GM20000 (cell line): ENCODE results near the gene TRIP12.
"Not testable (repeated sequence)": the region's sequence is repeated elsewhere in the genome, so short reads cannot be mapped to it uniquely, and the experiment has no call there.

Experiments
- DNase-seq: peaks from one replicate; pipeline ENCODE4 v3.0.0; 2012; ENCODE audit warnings: low spot score
- TF ChIP-seq, protein P1 (sequence below): IDR thresholded peaks from 2 replicates; pipeline ENCODE4 v1.5.1; 2012; ENCODE audit warnings: mild to moderate bottlenecking, control low read depth; ENCODE audit errors: extremely low read depth, missing control alignments

TRIP12 gene

GRCh38 chr2:229901819-229902218 lies 20.0 kb downstream of the TRIP12 start:
- DNase-seq: no peak
- TF ChIP-seq, protein P1, sequence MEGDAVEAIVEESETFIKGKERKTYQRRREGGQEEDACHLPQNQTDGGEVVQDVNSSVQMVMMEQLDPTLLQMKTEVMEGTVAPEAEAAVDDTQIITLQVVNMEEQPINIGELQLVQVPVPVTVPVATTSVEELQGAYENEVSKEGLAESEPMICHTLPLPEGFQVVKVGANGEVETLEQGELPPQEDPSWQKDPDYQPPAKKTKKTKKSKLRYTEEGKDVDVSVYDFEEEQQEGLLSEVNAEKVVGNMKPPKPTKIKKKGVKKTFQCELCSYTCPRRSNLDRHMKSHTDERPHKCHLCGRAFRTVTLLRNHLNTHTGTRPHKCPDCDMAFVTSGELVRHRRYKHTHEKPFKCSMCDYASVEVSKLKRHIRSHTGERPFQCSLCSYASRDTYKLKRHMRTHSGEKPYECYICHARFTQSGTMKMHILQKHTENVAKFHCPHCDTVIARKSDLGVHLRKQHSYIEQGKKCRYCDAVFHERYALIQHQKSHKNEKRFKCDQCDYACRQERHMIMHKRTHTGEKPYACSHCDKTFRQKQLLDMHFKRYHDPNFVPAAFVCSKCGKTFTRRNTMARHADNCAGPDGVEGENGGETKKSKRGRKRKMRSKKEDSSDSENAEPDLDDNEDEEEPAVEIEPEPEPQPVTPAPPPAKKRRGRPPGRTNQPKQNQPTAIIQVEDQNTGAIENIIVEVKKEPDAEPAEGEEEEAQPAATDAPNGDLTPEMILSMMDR: no peak

DNA sequence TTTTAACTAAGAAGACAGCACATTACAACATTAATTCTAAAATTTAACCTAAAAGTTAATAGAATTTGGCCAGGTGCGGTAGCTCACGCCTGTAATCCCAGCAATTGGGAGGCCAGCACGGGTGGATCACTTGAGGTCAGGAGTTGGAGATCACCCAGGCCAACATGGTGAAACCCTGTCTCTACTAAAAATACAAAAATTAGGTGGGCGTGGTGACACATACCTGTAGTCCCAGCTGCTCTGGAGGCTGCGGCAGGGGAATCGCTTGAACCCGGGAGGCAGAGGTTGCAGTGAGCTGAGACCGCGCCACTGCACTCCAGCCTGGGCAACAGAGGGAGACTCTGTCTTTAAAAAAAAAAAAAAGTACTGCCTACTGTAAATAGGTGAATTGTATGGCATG lies 21.3 kb downstream of the TRIP12 start:
- not testable (repeated sequence) for DNase-seq

- DNase-seq: no peak
- TF ChIP-seq, protein P1: no peak
Measured at GRCh38 chr2:229900012-229900411, 21.8 kb downstream of the TRIP12 start.

- DNase-seq: no peak
- TF ChIP-seq, protein P1: no peak
Measured at GRCh38 chr2:229899604-229900003, 22.2 kb downstream of the TRIP12 start.

GRCh38 chr2:229896857-229897256 lies 25.0 kb downstream of the TRIP12 start:
- TF ChIP-seq, protein P1: no peak
- DNase-seq: no peak

GRCh38 chr2:229889023-229889422 lies 32.8 kb downstream of the TRIP12 start:
- TF ChIP-seq, protein P1: no peak
- DNase-seq: no peak

GRCh38 chr2:229888031-229888430 lies 33.8 kb downstream of the TRIP12 start:
- no peak for DNase-seq
- TF ChIP-seq, protein P1: no peak

- TF ChIP-seq, protein P1: no peak
- DNase-seq: no peak
Measured at GRCh38 chr2:229887441-229887840, 34.4 kb downstream of the TRIP12 start.
